ENCODE measurements around the gene MYOC.

- no peak for TF ChIP-seq CTCF (IDR thresholded peaks at IDR 0.05)
- no peak for TF ChIP-seq EP300 (IDR thresholded peaks at IDR 0.05)
- no peak for TF ChIP-seq POLR2A (IDR thresholded peaks at IDR 0.05)
Measured at GRCh38 chr1:171625225-171625624, 27.3 kb downstream of the MYOC start.

Measured in tibial nerve (tissue), 4 donors.